ENCODE data around the gene CAMTA2.
"Not testable (repeated sequence)": the region's sequence is repeated elsewhere in the genome, so short reads cannot be mapped to it uniquely, and the experiment has no call there.

The CAMTA2 gene

GRCh38 chr17:4986951-4987766, at the start of gene CAMTA2:
Gene CAMTA2 (minus strand): TSS chr17:4987675. CDS start chr17:4986222, 1,453 bp downstream.
- DNase-seq, result peak; percentile 92

GRCh38 chr17:5035315-5035714, 47.8 kb upstream of the CAMTA2 start, which contains the start of gene SLC52A1:
Gene SLC52A1 (minus strand): TSS chr17:5035426. CDS start chr17:5034606, 820 bp downstream.
- no peak for DNase-seq

- DNase-seq, result no peak
Observed at GRCh38 chr17:5034651-5035050, 47.2 kb upstream of the CAMTA2 start.

- DNase-seq, result no peak
Observed at GRCh38 chr17:5034063-5034462, 46.6 kb upstream of the CAMTA2 start.

GRCh38 chr17:5033352-5034015, 46.0 kb upstream of the CAMTA2 start:
- DNase-seq, result no peak

GRCh38 chr17:5032865-5033264, 45.4 kb upstream of the CAMTA2 start:
- no peak for DNase-seq

- peak; percentile 88 for DNase-seq
Observed at GRCh38 chr17:5031365-5032082, 44.0 kb upstream of the CAMTA2 start.

- not testable (repeated sequence) for DNase-seq
Observed at GRCh38 chr17:5030168-5030567, 42.7 kb upstream of the CAMTA2 start.

- no peak for DNase-seq
Observed at GRCh38 chr17:5027916-5028315, 40.4 kb upstream of the CAMTA2 start.

- no peak for DNase-seq
Observed at GRCh38 chr17:5027299-5027698, 39.8 kb upstream of the CAMTA2 start.

- DNase-seq, result no peak
Observed at GRCh38 chr17:5024604-5025003, 37.1 kb upstream of the CAMTA2 start.

GRCh38 chr17:5023588-5024147, 36.2 kb upstream of the CAMTA2 start:
- no peak for DNase-seq

- no peak for DNase-seq
Observed at GRCh38 chr17:5022171-5022711, 34.8 kb upstream of the CAMTA2 start.

- no peak for DNase-seq
Observed at GRCh38 chr17:5020502-5021023, 33.1 kb upstream of the CAMTA2 start.

- DNase-seq, result no peak
Observed at GRCh38 chr17:5019475-5019956, 32.0 kb upstream of the CAMTA2 start.

GRCh38 chr17:5014357-5014756, 26.9 kb upstream of the CAMTA2 start:
- no peak for DNase-seq

GRCh38 chr17:5011928-5012327, 24.5 kb upstream of the CAMTA2 start:
- no peak for DNase-seq

- DNase-seq, result no peak
Observed at GRCh38 chr17:5003214-5003867, 15.9 kb upstream of the CAMTA2 start.

GRCh38 chr17:5002121-5002788, 14.8 kb upstream of the CAMTA2 start:
- DNase-seq, result no peak

GRCh38 chr17:5000237-5000639, 12.8 kb upstream of the CAMTA2 start:
- peak; percentile 70 for DNase-seq

GRCh38 chr17:4999430-5000093, 12.1 kb upstream of the CAMTA2 start:
- DNase-seq, result no peak

Data from femur (tissue), 1 donor.